Fibroblast of the aortic adventitia (primary cell): ENCODE data around the gene ZFAND2B. TPM values are rescaled to one million over a fixed set of nuclear protein-coding genes. Genes with fewer than 3 reads are reported as not detected.

Experiments
- DNase-seq: peaks from one replicate; pipeline ENCODE4 v3.0.0-alpha.2; 2010; ENCODE audit warnings: low read depth
- H3K4me3 ChIP-seq: 2 replicates; pipeline ENCODE4 v1.5.1; 2011; ENCODE audit warnings: low read depth, mild to moderate bottlenecking, control low read depth, low read length, moderate library complexity
- total RNA-seq: library from RNA; depleted of rRNA; stranded (reverse); fragments of >200 nt; gene quantifications from 2 replicates; pipeline ENCODE4 v1.2.3, GENCODE V29; 2012; ENCODE audit warnings: low replicate concordance
- TF ChIP-seq, protein P1 (sequence below): IDR thresholded peaks from 2 replicates; pipeline ENCODE4 v1.5.1; 2011; ENCODE audit warnings: mild to moderate bottlenecking, low read length, control low read depth, inconsistent platforms; ENCODE audit not compliant: insufficient read depth

The ZFAND2B gene
- total RNA-seq, 1 donor = 27.2 TPM

DNA sequence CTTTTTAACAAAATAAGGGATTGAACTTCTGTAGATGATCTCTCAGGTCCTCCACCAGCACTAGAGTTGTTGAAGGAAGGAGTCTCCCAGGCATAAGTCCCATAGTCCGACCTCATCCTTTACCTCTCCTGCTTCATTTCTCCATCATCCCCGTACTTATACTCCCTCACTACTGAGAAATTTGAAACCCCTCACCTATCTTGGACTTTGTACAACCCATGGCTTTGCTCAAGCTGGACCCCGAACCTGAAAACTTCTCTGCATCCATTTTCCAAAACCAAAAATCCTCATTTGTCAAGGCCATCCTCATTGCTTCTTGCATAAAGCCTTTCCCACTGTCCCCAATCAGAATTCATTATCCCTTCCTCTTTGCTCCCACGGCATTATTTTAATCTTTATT, 45.5 kb upstream of the ZFAND2B start:
- no peak for DNase-seq
- TF ChIP-seq, protein P1, sequence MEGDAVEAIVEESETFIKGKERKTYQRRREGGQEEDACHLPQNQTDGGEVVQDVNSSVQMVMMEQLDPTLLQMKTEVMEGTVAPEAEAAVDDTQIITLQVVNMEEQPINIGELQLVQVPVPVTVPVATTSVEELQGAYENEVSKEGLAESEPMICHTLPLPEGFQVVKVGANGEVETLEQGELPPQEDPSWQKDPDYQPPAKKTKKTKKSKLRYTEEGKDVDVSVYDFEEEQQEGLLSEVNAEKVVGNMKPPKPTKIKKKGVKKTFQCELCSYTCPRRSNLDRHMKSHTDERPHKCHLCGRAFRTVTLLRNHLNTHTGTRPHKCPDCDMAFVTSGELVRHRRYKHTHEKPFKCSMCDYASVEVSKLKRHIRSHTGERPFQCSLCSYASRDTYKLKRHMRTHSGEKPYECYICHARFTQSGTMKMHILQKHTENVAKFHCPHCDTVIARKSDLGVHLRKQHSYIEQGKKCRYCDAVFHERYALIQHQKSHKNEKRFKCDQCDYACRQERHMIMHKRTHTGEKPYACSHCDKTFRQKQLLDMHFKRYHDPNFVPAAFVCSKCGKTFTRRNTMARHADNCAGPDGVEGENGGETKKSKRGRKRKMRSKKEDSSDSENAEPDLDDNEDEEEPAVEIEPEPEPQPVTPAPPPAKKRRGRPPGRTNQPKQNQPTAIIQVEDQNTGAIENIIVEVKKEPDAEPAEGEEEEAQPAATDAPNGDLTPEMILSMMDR = no peak
- peak overlapping the region; percentile 89 for H3K4me3 ChIP-seq

DNA sequence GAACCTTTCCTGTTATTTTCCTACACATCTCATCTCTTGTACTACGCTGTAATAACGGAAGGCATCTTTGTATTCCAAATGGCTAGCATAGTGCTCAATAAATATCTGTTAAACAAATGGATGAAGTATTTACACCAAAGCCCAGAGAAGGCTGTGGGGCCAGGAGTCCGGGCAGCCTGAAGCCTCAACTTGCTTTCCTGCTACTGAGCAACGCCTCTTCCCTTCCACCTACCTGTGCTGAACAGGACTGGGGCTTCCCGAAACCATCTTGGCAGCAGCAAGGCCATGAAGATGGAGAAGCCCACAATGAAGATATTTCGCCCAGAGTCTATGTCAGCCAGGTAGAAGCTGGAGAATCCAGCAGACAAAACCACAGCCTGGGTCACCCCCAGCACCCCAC, 43.4 kb upstream of the ZFAND2B start:
- no peak for DNase-seq
- H3K4me3 ChIP-seq = no peak overlapping the region
- TF ChIP-seq, protein P1 = no peak

DNA sequence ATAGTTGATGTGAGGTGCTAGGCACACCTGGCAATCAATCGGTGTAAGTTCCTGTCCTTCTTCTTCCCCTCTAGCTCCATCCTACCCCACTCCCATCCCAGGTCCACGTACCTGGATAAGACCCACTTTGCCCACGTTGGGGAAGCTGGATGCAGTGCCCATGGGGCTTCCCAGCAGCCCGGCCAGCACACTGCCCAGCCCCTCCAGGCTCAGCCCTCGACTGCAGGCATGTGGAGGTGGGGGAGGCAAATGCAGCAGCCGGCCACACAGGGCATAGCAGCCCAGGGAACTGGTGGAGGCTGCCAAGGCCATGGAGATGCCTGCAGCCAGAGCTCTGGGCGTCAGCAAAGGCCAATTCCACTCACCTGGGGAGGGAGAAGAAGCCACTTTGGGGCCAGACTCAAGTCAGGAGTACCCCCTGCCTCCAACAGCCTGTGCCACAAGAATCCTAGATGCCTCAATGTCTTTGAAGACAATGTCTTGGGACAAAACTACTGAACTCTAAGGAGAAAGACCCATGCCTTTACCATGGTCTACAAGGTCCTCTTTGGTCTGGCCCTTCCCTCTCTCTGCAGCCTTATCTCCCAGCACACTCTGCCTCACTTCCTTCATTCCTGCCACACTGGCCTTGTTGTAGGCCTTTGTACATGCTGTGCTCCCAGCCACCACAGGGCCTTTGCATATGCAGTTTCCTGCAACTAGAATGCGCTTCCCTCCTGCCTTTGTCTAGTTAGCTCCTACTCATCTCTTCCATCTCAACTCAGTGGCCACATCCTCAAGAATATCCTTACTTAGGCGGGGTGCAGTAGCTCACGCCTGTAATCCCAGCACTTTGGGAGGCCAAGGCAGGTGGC, 41.3 kb upstream of the ZFAND2B start:
- TF ChIP-seq, protein P1 = no peak
- no peak overlapping the region for H3K4me3 ChIP-seq
- DNase-seq = no peak

DNA sequence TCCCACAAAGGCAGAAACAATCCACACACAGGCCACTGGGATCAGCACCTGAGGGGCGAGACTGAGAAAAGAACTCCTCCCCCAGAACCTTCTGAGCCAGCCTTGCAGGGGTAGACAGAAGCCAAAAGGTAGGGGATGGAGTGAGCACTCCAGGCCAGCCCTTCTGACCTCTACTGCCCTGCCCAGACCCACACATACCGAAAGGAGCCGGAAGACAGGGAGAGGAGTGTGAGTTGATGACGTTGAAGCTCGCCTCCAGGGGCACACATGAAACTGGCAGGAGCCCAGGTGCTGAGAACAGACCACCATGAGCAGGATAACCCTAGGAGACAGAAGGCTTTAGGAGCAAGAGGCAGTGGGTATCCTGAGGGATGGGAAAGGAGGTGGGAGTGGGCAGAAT, 38.6 kb upstream of the ZFAND2B start:
- H3K4me3 ChIP-seq = no peak overlapping the region
- TF ChIP-seq, protein P1 = no peak
- no peak for DNase-seq

DNA sequence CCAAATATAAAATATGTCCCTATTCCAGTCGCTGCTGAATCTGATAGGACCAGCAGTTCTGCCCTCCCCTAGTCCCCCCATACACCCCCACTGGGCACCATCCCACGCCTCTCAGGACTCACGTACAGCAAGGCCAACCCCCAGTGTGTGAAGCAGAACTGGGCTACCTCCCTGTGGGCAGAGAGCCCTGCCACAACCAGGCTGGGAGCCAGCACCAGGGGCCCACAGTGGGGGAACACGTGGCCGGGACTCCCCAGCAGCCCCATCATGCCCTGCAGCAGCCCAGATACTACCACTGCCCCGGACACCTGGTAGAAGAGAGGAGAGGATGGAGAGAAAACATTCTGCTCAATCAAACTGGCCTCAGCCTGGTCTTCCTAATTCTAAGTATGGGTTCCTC, 38.1 kb upstream of the ZFAND2B start:
- no peak overlapping the region for H3K4me3 ChIP-seq
- TF ChIP-seq, protein P1 = no peak
- peak; percentile 4 for DNase-seq

DNA sequence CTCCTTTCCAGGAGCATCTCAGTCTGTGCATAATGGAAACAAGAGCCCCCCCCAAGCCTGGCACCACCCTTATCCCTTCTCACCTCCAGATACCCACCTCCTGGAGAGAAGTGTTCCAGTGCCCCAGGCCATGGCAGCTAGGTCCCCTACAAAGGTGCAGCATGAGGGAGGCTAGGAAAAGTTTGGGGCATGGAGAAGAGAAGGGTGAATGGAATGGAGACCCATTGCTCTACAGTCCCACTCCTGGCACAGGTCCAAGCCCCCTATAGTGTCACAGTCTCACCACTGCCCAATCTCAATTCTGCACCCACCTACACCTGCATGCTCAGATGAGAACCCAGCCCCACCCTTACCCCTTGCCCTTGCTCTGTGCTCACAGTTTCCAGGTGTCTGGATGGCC, 37.6 kb upstream of the ZFAND2B start:
- no peak for DNase-seq
- H3K4me3 ChIP-seq = no peak overlapping the region
- TF ChIP-seq, protein P1 = no peak
